Ectodermal cell (in vitro differentiated cells): Measurements from ENCODE around the gene PI16.

ENCODE experiments used
- H3K27ac ChIP-seq: 2 replicates; pipeline ENCODE4 v1.7.0; 2013; ENCODE audit warnings: mild to moderate bottlenecking, low read depth, low read length; ENCODE audit not compliant: insufficient read depth, poor library complexity, severe bottlenecking
- H3K27me3 ChIP-seq: 2 replicates; pipeline ENCODE4 v1.7.0; 2013; ENCODE audit warnings: mild to moderate bottlenecking, low read length; ENCODE audit not compliant: insufficient read depth, control insufficient read depth, poor library complexity, severe bottlenecking
- H3K36me3 ChIP-seq: one replicate; pipeline ENCODE4 v1.7.0; 2013; ENCODE audit warnings: low read length; ENCODE audit not compliant: control insufficient read depth, insufficient read depth
- H3K4me1 ChIP-seq: one replicate; pipeline ENCODE4 v1.7.0; 2013; ENCODE audit warnings: low read length; ENCODE audit not compliant: control insufficient read depth, insufficient read depth
- H3K4me3 ChIP-seq: 2 replicates; pipeline ENCODE4 v1.7.0; 2013; ENCODE audit warnings: low read depth, low read length, control low read depth; ENCODE audit not compliant: insufficient read depth
- H3K9me3 ChIP-seq: 2 replicates; pipeline ENCODE4 v1.7.0; 2013; ENCODE audit warnings: mild to moderate bottlenecking, low read length, moderate library complexity; ENCODE audit not compliant: control insufficient read depth
- WGBS, 2 experiments: methylation state at CpG; one replicate each; pipeline ENCODE4 v1.1.7; 2013; ENCODE audit warnings: missing lambda C conversion rate in 2 of 2; 5-methylcytosine and 5-hydroxymethylcytosine counted together

PI16 gene

GRCh38 chr6:36916126-36916525 is 38.4 kb upstream of the PI16 start:
- Histone ChIP-seq H3K27me3 (no peaks in the 10 kb centered on the region), H3K4me3 (no peak overlapping the region), H3K9me3 (no peaks in the 10 kb centered on the region), H3K27ac (no peak overlapping the region), H3K4me1 (no peaks in the 10 kb centered on the region), H3K36me3 (no peaks in the 10 kb centered on the region)
- WGBS, 2 experiments: 88 to 92% methylated on average over 2 of the region's 2 CpGs

DNA sequence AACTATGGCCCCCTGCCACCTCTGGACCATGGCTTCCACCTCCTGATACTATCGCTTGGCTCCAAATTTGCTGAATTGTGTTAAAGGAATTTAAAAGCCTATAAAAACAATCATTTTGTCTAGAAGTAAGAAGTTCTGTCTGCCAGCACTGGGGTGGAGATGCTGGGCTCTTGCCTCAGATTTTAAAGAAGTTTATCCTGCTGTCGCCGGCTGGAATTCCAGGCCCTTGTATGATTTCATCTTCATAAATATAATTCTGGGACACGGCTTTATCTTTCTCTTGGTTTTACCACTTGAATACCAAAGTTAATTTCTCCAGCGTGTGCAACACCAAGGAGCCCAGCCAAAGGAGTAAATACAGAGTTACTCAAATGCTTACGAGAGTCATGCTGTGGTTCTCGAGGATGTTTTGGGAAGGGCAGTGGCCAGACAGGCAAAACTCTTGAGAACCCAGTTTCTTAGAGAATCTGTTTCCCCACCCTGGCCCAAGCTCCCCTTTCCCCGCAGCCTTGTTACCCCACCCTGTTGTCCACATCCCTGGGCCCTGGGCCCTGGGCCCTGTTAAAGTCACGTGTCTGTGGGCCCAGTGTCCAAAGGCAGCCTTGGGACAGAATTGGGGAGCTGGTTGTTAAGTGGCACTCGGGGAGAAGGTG is 36.9 kb upstream of the PI16 start:
- no peak overlapping the region for H3K4me3 ChIP-seq
- H3K36me3 ChIP-seq: no peaks in the 10 kb centered on the region
- H3K27ac ChIP-seq: no peak overlapping the region
- no peaks in the 10 kb centered on the region for H3K4me1 ChIP-seq
- H3K9me3 ChIP-seq: no peaks in the 10 kb centered on the region
- WGBS, 2 experiments: 92 to 96% methylated on average over 9 to 10 of the region's 10 CpGs
- no peaks in the 10 kb centered on the region for H3K27me3 ChIP-seq

- WGBS, 2 experiments: 88 to 93% methylated on average over 4 of the region's 4 CpGs
- H3K36me3 ChIP-seq: no peaks in the 10 kb centered on the region
- no peaks in the 10 kb centered on the region for H3K9me3 ChIP-seq
- no peaks in the 10 kb centered on the region for H3K4me1 ChIP-seq
- H3K27me3 ChIP-seq: no peaks in the 10 kb centered on the region
- H3K27ac ChIP-seq: no peak overlapping the region
- H3K4me3 ChIP-seq: no peak overlapping the region
These were observed 34.5 kb upstream of the PI16 start for GRCh38 chr6:36920049-36920448.

DNA sequence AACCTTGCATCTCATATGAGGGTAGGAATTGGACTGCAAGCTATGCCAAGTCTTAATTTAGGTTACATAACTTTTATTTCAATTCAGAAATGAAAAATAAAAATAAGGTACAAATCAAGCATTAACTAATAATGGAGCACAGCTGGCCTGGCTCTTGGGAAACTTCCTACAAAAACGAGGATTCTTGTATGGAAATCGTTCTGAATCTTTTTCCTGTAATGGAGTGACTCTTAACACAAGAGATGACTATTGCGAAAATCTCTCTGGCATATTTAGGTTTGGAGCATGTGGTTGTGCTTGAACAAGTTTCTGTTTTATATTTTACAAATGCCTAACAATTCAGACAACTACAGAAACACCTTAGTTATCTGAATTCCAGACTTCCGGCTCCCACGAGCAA is 34.0 kb upstream of the PI16 start:
- no peaks in the 10 kb centered on the region for H3K4me1 ChIP-seq
- H3K27me3 ChIP-seq: no peaks in the 10 kb centered on the region
- no peaks in the 10 kb centered on the region for H3K36me3 ChIP-seq
- WGBS, 2 experiments: 89 to 93% methylated on average over 5 of the region's 5 CpGs
- no peak overlapping the region for H3K4me3 ChIP-seq
- H3K27ac ChIP-seq: no peak overlapping the region
- no peaks in the 10 kb centered on the region for H3K9me3 ChIP-seq

DNA sequence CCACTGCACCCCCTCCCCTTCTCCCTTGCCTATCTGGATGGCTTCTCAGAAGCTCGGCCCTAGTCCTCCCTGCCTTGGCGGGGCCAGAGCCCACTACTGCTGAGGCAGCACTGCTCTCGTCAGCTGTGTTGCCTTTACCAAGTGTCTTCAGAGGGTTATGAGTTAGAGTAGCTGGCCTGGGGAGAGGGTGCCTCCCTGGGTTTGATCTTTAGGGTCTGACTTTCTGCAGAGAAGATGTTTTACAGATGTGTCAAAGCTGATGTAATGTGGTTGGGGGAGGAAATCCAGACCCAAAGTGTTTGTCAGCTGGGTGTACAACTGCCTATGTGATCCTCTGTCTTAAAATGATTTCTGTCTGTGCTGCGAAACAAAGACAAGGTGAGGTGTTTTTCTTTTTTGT is 30.4 kb upstream of the PI16 start:
- H3K27ac ChIP-seq: no peak overlapping the region
- WGBS, 2 experiments: 87 to 92% methylated on average over 4 of the region's 4 CpGs
- no peak overlapping the region for H3K4me3 ChIP-seq
- no peaks in the 10 kb centered on the region for H3K4me1 ChIP-seq
- no peaks in the 10 kb centered on the region for H3K9me3 ChIP-seq
- H3K36me3 ChIP-seq: no peaks in the 10 kb centered on the region
- no peaks in the 10 kb centered on the region for H3K27me3 ChIP-seq

GRCh38 chr6:36924778-36925374 is 29.7 kb upstream of the PI16 start:
- no peaks in the 10 kb centered on the region for H3K4me1 ChIP-seq
- no peaks in the 10 kb centered on the region for H3K9me3 ChIP-seq
- H3K4me3 ChIP-seq: no peak overlapping the region
- no peaks in the 10 kb centered on the region for H3K27me3 ChIP-seq
- no peak overlapping the region for H3K27ac ChIP-seq
- 95% methylated on average over 5 of the region's 5 CpGs for WGBS, 2 experiments
- H3K36me3 ChIP-seq: no peaks in the 10 kb centered on the region

DNA sequence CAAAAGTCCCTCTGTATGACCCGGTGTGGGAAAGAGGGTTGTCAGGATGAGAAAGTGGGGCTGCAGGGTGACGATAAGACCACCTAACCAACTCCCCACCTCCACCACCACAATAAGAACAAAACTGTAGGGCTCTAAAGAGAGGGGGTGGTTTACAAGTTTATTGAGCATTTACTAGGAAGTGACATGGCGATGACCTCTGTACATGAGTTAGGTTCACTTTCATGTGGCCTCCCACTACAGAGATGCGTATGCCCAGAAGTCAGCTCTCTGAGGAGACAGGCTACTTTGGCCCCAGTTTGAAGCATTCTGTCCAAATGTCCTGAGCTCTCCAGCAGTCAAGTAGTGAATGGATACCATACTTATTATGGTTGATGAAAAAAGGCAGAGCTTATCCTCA is 28.7 kb upstream of the PI16 start:
- Histone ChIP-seq H3K27ac (no peak overlapping the region), H3K27me3 (no peaks in the 10 kb centered on the region), H3K4me3 (no peak overlapping the region), H3K36me3 (no peaks in the 10 kb centered on the region), H3K4me1 (no peaks in the 10 kb centered on the region), H3K9me3 (no peaks in the 10 kb centered on the region)
- WGBS, 2 experiments: 93 to 97% methylated on average over 3 of the region's 4 CpGs

DNA sequence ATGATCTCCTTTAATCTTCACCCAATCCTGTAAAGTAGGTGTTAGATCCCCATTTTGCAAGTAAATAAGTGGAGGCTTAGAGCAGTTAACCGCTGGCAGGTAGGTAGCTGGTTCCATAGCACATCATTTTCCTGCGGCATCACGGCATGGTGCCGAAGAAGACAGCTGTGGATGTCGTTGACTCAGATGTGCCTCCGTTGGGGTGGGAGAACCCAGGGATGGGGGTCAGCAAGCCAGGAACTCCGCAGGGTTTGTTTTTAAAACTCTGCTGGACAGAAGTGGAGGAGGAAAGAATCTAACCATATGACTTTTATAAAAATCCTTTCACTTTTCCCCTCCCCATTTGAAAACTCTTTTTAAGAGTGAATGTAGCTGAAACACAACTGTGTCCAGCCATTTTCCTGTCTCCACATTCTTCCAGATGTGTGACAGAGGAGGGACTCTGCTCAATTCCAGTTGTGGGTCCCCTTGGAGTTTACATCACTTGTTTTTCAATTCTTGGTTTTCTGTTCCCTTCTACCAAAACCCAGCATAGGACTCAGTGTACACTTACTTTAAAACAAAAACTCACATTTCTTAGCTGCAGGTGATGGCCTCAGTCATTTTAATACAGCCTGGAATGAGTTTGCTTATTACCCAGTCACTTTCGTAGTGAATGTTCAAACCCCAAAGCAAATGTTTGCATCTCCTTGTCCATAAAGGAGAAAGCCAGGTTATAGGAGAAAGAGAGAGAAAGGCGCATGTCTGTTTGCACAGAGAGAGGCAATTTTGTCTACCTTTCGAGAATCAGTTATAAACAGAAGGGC is 27.6 kb upstream of the PI16 start:
- Histone ChIP-seq H3K4me3 (no peak overlapping the region), H3K27ac (no peak overlapping the region), H3K9me3 (no peaks in the 10 kb centered on the region), H3K27me3 (no peaks in the 10 kb centered on the region), H3K36me3 (no peaks in the 10 kb centered on the region), H3K4me1 (no peaks in the 10 kb centered on the region)
- 86 to 90% methylated on average over 10 of the region's 10 CpGs for WGBS, 2 experiments

DNA sequence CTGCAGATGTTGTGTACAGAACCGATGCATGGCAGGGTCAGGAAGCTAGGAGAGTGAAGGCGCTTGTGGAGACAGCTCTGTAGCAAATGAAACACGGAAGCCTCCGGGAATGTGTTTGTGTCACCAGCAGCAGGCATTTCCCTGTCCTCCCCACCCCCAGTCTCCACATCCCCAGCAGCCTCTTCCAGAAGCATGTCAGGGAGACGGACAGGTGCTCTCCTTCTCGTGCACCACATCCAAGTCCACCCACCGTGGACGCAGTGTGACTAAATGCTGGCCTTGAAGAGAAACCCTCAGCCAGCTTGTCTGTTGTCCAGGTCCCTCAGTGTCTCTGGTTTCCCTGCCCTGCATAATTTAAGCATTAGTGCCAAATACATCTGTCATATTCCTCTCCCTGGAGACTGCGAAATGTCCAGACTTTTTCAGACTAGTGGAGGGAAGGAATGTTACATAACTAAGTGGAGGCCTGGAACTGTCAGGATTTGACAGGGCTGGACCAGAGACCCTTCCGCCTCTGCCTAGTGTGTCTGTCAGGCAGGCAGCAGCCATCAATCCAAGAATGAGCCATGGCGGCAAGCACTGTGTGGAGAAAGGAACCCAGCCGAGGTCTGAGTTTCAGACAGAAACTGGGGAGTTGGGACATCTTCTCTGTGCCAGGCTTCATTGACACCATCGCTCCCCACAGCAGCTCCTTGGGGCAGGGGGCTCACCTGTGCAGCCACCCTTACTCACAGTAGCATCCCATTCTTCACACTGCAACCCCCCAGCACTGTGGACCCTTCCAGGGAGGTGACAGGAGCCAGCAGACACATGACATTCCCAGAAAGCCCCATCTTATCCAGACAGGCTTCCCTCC is 26.6 kb upstream of the PI16 start:
- Histone ChIP-seq H3K4me1 (no peaks in the 10 kb centered on the region), H3K27me3 (no peaks in the 10 kb centered on the region), H3K9me3 (no peaks in the 10 kb centered on the region), H3K4me3 (no peak overlapping the region), H3K27ac (no peak overlapping the region), H3K36me3 (no peaks in the 10 kb centered on the region)
- 89 to 90% methylated on average over 13 of the region's 13 CpGs for WGBS, 2 experiments

- H3K36me3 ChIP-seq: no peaks in the 10 kb centered on the region
- no peaks in the 10 kb centered on the region for H3K27me3 ChIP-seq
- H3K9me3 ChIP-seq: no peaks in the 10 kb centered on the region
- 87 to 90% methylated on average over 7 of the region's 7 CpGs for WGBS, 2 experiments
- no peak overlapping the region for H3K27ac ChIP-seq
- no peaks in the 10 kb centered on the region for H3K4me1 ChIP-seq
- H3K4me3 ChIP-seq: no peak overlapping the region
These were observed 26.0 kb upstream of the PI16 start for GRCh38 chr6:36928547-36928918.
